HCT116 (cell line): Measurements from ENCODE around the gene UGT1A6. TPM values are rescaled to one million over a fixed set of nuclear protein-coding genes. Genes with fewer than 3 reads are reported as not detected.

Source experiments
- ATAC-seq: fragments of 200-7000 bp; cut with Tn5 transposase; 2 replicates; pipeline ENCODE4 v1.9.1; 2020; ENCODE audit warnings: mild to moderate bottlenecking, moderate library complexity
- BruUV-seq: library from RNA; stranded (reverse); fragments of 400-500 nt; replicated peaks from 2 replicates; lab custom pipeline; 2021; lab: Mats Ljungman, UMichigan
- CTCF ChIA-PET: fragments of 300-600 bp; sonication (Branson Sonifier 250); formaldehyde crosslinking; loops from one replicate; lab custom pipeline; 2021; ENCODE audit warnings: antibody characterized with exemption; lab: Charles Lee
- POLR2A ChIA-PET: fragments of 300-600, 350-600 bp; sonication (Branson Sonifier 250); formaldehyde crosslinking; loops from one replicate; lab custom pipeline; 2021; ENCODE audit warnings: antibody characterized with exemption; lab: Charles Lee
- RAD21 ChIA-PET, 2 experiments: fragments of 300-600 bp; sonication (Branson Sonifier 250); formaldehyde crosslinking; loops; one replicate each; lab custom pipeline; 2023; ENCODE audit warnings: low total read pairs in 2 of 2; ENCODE audit not compliant: uncharacterized antibody in 2 of 2, unreplicated experiment in 2 of 2, low non-redundant PET in 1 of 2; lab: Charles Lee
- DNase-seq: peaks from one replicate; pipeline ENCODE4 v3.0.0-alpha.2; 2010; ENCODE audit warnings: low read depth, low spot score
- H2AFZ ChIP-seq: fragments of 200-600 bp; shearing (Covaris generic), sonication (generic); 2 replicates; pipeline ENCODE4 v1.6.1; 2017; ENCODE audit warnings: low read depth, mixed run types, mixed read lengths, antibody characterized with exemption, low read length; ENCODE audit not compliant: poor library complexity, severe bottlenecking
- H3K27ac ChIP-seq: 2 replicates; pipeline ENCODE4 v1.5.1; 2012; ENCODE audit warnings: low read depth, low read length
- H3K27me3 ChIP-seq: fragments of 200-600 bp; sonication (generic); 2 replicates; pipeline ENCODE4 v1.6.1; 2016; ENCODE audit warnings: mixed run types, low read length, mixed read lengths; ENCODE audit not compliant: insufficient read depth
- H3K36me3 ChIP-seq, 2 experiments: fragments of 200-500 bp in 1 of 2; fragments of 200-600 bp in 1 of 2; sonication (Bioruptor generic) in 1 of 2; sonication (generic) in 1 of 2; 2 replicates each; pipeline versions ENCODE4 v1.5.1 to v1.6.1; 2014 to 2016; ENCODE audit warnings: low read length in 2 of 2, inconsistent platforms in 1 of 2, mixed read lengths in 1 of 2, mixed run types in 1 of 2; ENCODE audit not compliant: insufficient read depth in 2 of 2, control insufficient read depth in 1 of 2
- H3K4me1 ChIP-seq, 2 experiments: fragments of 200-600 bp in 1 of 2; sonication (generic) in 1 of 2; 2 replicates each; pipeline versions ENCODE4 v1.5.1 to v1.6.1; 2012 to 2017; ENCODE audit warnings: low read length in 2 of 2, inconsistent platforms in 1 of 2, mild to moderate bottlenecking in 1 of 2, mixed read lengths in 1 of 2, mixed run types in 1 of 2, moderate library complexity in 1 of 2; ENCODE audit not compliant: insufficient read depth in 2 of 2, control insufficient read depth in 1 of 2
- H3K4me2 ChIP-seq: fragments of 200-600 bp; sonication (generic); 2 replicates; pipeline ENCODE4 v1.6.1; 2017; ENCODE audit warnings: mixed run types, low read length, mixed read lengths
- H3K4me3 ChIP-seq, 2 experiments: fragments of 200-600 bp in 1 of 2; sonication (generic) in 1 of 2; replicated peaks in 1 of 2; 2 replicates each; pipeline ENCODE4 v1.5.1; 2011 to 2016; ENCODE audit warnings: low read length in 2 of 2, control low read depth in 1 of 2, low read depth in 1 of 2, mild to moderate bottlenecking in 1 of 2, mixed read lengths in 1 of 2, mixed run types in 1 of 2
- H3K79me2 ChIP-seq: fragments of 200-600 bp; sonication (generic); 2 replicates; pipeline ENCODE4 v1.6.1; 2017; ENCODE audit warnings: mild to moderate bottlenecking, mixed run types, low read length, moderate library complexity, mixed read lengths; ENCODE audit not compliant: insufficient read depth
- H3K9ac ChIP-seq: fragments of 200-600 bp; sonication (generic); 2 replicates; pipeline ENCODE4 v1.6.1; 2016; ENCODE audit warnings: low read length, mixed read lengths
- H3K9me2 ChIP-seq: fragments of 200-600 bp; sonication (generic), shearing (Covaris generic); 2 replicates; pipeline ENCODE4 v1.6.1; 2017; ENCODE audit warnings: mixed run types, mild to moderate bottlenecking, moderate library complexity; ENCODE audit not compliant: insufficient read depth
- H3K9me3 ChIP-seq, 2 experiments: fragments of 200-500 bp in 1 of 2; fragments of 200-600 bp in 1 of 2; sonication (Bioruptor generic) in 1 of 2; sonication (generic) in 1 of 2; 2 replicates each; pipeline ENCODE4 v1.6.1; 2014 to 2017; ENCODE audit warnings: low read length in 2 of 2, mixed read lengths in 2 of 2, inconsistent platforms in 1 of 2, low read depth in 1 of 2, mild to moderate bottlenecking in 1 of 2, mixed run types in 1 of 2, moderate library complexity in 1 of 2; ENCODE audit not compliant: control insufficient read depth in 1 of 2, insufficient read depth in 1 of 2
- H4K20me1 ChIP-seq: fragments of 200-600 bp; sonication (generic), shearing (Covaris generic); 2 replicates; pipeline ENCODE4 v1.6.1; 2017; ENCODE audit warnings: mixed run types, mild to moderate bottlenecking, moderate library complexity; ENCODE audit not compliant: insufficient read depth
- ATF3 ChIP-seq: IDR thresholded peaks from 2 replicates; pipeline ENCODE4 v1.6.1; 2012
- CEBPB ChIP-seq: IDR thresholded peaks from 2 replicates; pipeline ENCODE4 v1.6.1; 2012; ENCODE audit warnings: low read depth
- EGR1 ChIP-seq: IDR thresholded peaks from 2 replicates; pipeline ENCODE4 v1.6.1; 2012; ENCODE audit warnings: low read depth
- EZH2 ChIP-seq: fragments of 200-600 bp; sonication (generic); IDR thresholded peaks from 2 replicates; pipeline ENCODE4 v1.6.1; 2017; ENCODE audit warnings: antibody characterized with exemption, mixed run types
- FOSL1 ChIP-seq: IDR thresholded peaks from 2 replicates; pipeline ENCODE4 v1.6.1; 2012; ENCODE audit warnings: low read depth
- POLR2AphosphoS5 ChIP-seq: IDR thresholded peaks from 2 replicates; pipeline ENCODE4 v1.6.1; 2011; ENCODE audit warnings: mild to moderate bottlenecking, low read depth, low read length, moderate library complexity
- RAD21 ChIP-seq: IDR thresholded peaks from 2 replicates; pipeline ENCODE4 v1.6.1; 2012; ENCODE audit warnings: low read depth, mild to moderate bottlenecking
- SIN3A ChIP-seq: IDR thresholded peaks from 2 replicates; pipeline ENCODE4 v1.6.1; 2012; ENCODE audit warnings: low read depth
- SRF ChIP-seq: IDR thresholded peaks from 2 replicates; pipeline ENCODE4 v1.6.1; 2012; ENCODE audit warnings: low read depth
- TCF7L2 ChIP-seq: IDR thresholded peaks from 2 replicates; pipeline ENCODE4 v1.7.0; 2011; ENCODE audit warnings: borderline replicate concordance, inconsistent platforms; ENCODE audit not compliant: insufficient read depth, insufficient read length; ENCODE audit errors: extremely low read depth
- YY1 ChIP-seq: IDR thresholded peaks from 2 replicates; pipeline ENCODE4 v1.6.1; 2011; ENCODE audit warnings: low read length, low read depth, moderate library complexity, mild to moderate bottlenecking; ENCODE audit not compliant: insufficient replicate concordance; ENCODE audit errors: extremely low read depth
- ZBTB33 ChIP-seq: IDR thresholded peaks from 2 replicates; pipeline ENCODE4 v1.6.1; 2011; ENCODE audit warnings: mild to moderate bottlenecking, low read length, moderate library complexity; ENCODE audit not compliant: insufficient replicate concordance; ENCODE audit errors: extremely low read depth
- intact Hi-C: fragments of 100-400 bp; cut with micrococcal nuclease; formaldehyde crosslinking; loops from 2 replicates; pipeline ENCODE4 v1.10.0; 2022
- total RNA-seq: library from RNA; stranded (reverse); gene quantifications from one replicate; pipeline ENCODE4 v1.2.1, GENCODE V29; 2021; ENCODE audit not compliant: unreplicated experiment

The UGT1A6 gene
- total RNA-seq, 1 experiment from 2014 or later, result not detected

GRCh38 chr2:233798335-233799086, 105.8 kb downstream of the UGT1A6 start:
- intact Hi-C loops, result no loop called here
- TF ChIP-seq ZBTB33, result no peak
- TF ChIP-seq FOSL1, result no peak
- TF ChIP-seq SIN3A, result no peak
- no peak for TF ChIP-seq RAD21
- no peak for TF ChIP-seq POLR2AphosphoS5
- TF ChIP-seq ATF3, result no peak
- TF ChIP-seq SRF, result no peak
- TF ChIP-seq YY1, result no peak
- TF ChIP-seq EZH2, result no peak
- no peak for TF ChIP-seq EGR1
- no peak for TF ChIP-seq TCF7L2
- TF ChIP-seq CEBPB, result no peak
- TF ChIP-seq, all 23 proteins: peak for 0
- Histone ChIP-seq H3K36me3 (no peaks in the 10 kb centered on the region), H3K4me2 (no peak overlapping the region), H3K9me2 (no peaks in the 10 kb centered on the region), H4K20me1 (no peaks in the 10 kb centered on the region), H3K4me3 (no peak overlapping the region), H3K9ac (no peak overlapping the region), H3K9me3 (no peaks in the 10 kb centered on the region), H3K27ac (no peak overlapping the region), H3K4me1 (peaks cover 5 to 9% of the 10 kb centered on the region in 2 experiments; a peak in 3 of 4 replicates), H3K79me2 (no peaks in the 10 kb centered on the region), H2AFZ (no peak overlapping the region), H3K27me3 (no peaks in the 10 kb centered on the region)
- ChIA-PET CTCF (no interaction called here), POLR2A (no interaction called here), RAD21 (no interaction called here)
- no peak for DNase-seq
- no peak for ATAC-seq
- no TSS peak for BruUV-seq
